ENCODE data around the gene CAMKMT. TPM values are rescaled to one million over a fixed set of nuclear protein-coding genes. Genes with fewer than 3 reads are reported as not detected.

CAMKMT gene
- total and polyA plus RNA-seq, 9 of the 15 experiments (the other 6 are each of a cell fraction or from before 2014, with no cell fraction given) = 1.6 to 15.3 (median 7.4) TPM

DNA sequence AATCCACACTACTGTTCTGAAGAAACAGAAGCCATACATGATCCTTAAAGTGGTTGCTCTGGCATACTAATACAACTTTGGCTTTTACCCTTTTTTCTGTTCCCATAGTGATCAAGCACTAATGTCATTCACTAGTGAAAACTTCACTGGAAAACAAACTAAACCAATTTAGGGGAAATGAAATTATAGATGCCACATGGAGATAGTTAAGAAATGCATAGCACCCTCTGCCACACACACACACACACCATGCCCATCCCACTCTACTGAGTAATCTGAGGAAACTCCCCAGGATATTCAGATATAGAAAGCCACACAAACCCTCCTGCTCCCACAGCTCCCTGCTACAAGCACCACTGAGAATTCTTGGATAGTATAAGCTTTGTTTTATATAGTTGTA, 47.4 kb upstream of the CAMKMT start:
- Histone ChIP-seq H3K4me3 (no peak overlapping the region), H3K9ac (ENCODE audit: insufficient read depth in 1 of 2, low read depth in 2 of 2, low read length in 2 of 2) (no peak overlapping the region), H3K27me3 (ENCODE audit: control insufficient read depth in 2 of 2, insufficient read depth in 2 of 2, low read length in 2 of 2) (no peaks in the 10 kb centered on the region), H3K4me2 (ENCODE audit: insufficient read depth, low read length) (no peak overlapping the region), H3K9me3 (replicated peaks; ENCODE audit: control insufficient read depth, insufficient read depth, low read depth, low read length) (peaks cover 5% of the 10 kb centered on the region), H3K9me1 (ENCODE audit: control insufficient read depth, insufficient read depth, low read length) (no peaks in the 10 kb centered on the region), H2AFZ (ENCODE audit: low read depth, low read length) (no peak overlapping the region), H3K4me1 (replicated peaks in 1 of 2; ENCODE audit: control insufficient read depth in 2 of 2, insufficient read depth in 2 of 2, low read length in 2 of 2) (no peaks in the 10 kb centered on the region), H3K36me3 (ENCODE audit: control insufficient read depth, insufficient read depth, low read length) (peaks cover 15% of the 10 kb centered on the region; the same call in 1 of the 3 replicates), H3K27ac (ENCODE audit: extremely low read depth, low read depth, low read length) (no peak overlapping the region), H4K20me1 (replicated peaks; ENCODE audit: control insufficient read depth, insufficient read depth, low read length) (no peaks in the 10 kb centered on the region), H3K79me2 (ENCODE audit: control insufficient read depth, insufficient read depth, low read length) (no peaks in the 10 kb centered on the region)
- intact Hi-C loops (cut with micrococcal nuclease) = no loop called here
- in situ Hi-C loops (cut with MboI) = no loop called here
- CTCF ChIA-PET (ENCODE audit: low intra/inter-chr PET ratio) = no interaction called here
- FAIRE-seq (no peak), DNase-seq (ENCODE audit: extremely low read depth in 1 of 4, low spot score in 3 of 4) (no peak), ATAC-seq (no peak)
- no TSS peak for BruUV-seq (replicated peaks)
- TF ChIP-seq PTRF (tag; IDR thresholded peaks at IDR 0.05) (no peak), SIN3A (IDR thresholded peaks at IDR 0.05; ENCODE audit: borderline replicate concordance in 2 of 2, control insufficient read depth in 1 of 2, low read depth in 2 of 2, low read length in 2 of 2) (no peak), ZNF184 (CRISPR knock-in tag; IDR thresholded peaks at IDR 0.05) (no peak), SNIP1 (IDR thresholded peaks at IDR 0.05; ENCODE audit: low read depth) (no peak), HDAC3 (IDR thresholded peaks at IDR 0.05; ENCODE audit: borderline replicate concordance, partially characterized antibody) (no peak), DMBX1 (CRISPR knock-in tag; IDR thresholded peaks at IDR 0.05; ENCODE audit: borderline replicate concordance) (no peak), SETDB1 (IDR thresholded peaks at IDR 0.05; ENCODE audit: low read length) (no peak)
- TF ChIP-seq, protein P1, sequence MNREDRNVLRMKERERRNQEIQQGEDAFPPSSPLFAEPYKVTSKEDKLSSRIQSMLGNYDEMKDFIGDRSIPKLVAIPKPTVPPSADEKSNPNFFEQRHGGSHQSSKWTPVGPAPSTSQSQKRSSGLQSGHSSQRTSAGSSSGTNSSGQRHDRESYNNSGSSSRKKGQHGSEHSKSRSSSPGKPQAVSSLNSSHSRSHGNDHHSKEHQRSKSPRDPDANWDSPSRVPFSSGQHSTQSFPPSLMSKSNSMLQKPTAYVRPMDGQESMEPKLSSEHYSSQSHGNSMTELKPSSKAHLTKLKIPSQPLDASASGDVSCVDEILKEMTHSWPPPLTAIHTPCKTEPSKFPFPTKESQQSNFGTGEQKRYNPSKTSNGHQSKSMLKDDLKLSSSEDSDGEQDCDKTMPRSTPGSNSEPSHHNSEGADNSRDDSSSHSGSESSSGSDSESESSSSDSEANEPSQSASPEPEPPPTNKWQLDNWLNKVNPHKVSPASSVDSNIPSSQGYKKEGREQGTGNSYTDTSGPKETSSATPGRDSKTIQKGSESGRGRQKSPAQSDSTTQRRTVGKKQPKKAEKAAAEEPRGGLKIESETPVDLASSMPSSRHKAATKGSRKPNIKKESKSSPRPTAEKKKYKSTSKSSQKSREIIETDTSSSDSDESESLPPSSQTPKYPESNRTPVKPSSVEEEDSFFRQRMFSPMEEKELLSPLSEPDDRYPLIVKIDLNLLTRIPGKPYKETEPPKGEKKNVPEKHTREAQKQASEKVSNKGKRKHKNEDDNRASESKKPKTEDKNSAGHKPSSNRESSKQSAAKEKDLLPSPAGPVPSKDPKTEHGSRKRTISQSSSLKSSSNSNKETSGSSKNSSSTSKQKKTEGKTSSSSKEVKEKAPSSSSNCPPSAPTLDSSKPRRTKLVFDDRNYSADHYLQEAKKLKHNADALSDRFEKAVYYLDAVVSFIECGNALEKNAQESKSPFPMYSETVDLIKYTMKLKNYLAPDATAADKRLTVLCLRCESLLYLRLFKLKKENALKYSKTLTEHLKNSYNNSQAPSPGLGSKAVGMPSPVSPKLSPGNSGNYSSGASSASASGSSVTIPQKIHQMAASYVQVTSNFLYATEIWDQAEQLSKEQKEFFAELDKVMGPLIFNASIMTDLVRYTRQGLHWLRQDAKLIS (CRISPR knock-in tag; IDR thresholded peaks at IDR 0.05) = no peak
- TF ChIP-seq, protein P2, sequence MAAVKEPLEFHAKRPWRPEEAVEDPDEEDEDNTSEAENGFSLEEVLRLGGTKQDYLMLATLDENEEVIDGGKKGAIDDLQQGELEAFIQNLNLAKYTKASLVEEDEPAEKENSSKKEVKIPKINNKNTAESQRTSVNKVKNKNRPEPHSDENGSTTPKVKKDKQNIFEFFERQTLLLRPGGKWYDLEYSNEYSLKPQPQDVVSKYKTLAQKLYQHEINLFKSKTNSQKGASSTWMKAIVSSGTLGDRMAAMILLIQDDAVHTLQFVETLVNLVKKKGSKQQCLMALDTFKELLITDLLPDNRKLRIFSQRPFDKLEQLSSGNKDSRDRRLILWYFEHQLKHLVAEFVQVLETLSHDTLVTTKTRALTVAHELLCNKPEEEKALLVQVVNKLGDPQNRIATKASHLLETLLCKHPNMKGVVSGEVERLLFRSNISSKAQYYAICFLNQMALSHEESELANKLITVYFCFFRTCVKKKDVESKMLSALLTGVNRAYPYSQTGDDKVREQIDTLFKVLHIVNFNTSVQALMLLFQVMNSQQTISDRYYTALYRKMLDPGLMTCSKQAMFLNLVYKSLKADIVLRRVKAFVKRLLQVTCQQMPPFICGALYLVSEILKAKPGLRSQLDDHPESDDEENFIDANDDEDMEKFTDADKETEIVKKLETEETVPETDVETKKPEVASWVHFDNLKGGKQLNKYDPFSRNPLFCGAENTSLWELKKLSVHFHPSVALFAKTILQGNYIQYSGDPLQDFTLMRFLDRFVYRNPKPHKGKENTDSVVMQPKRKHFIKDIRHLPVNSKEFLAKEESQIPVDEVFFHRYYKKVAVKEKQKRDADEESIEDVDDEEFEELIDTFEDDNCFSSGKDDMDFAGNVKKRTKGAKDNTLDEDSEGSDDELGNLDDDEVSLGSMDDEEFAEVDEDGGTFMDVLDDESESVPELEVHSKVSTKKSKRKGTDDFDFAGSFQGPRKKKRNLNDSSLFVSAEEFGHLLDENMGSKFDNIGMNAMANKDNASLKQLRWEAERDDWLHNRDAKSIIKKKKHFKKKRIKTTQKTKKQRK (IDR thresholded peaks at IDR 0.05; ENCODE audit: borderline replicate concordance, low read depth, low read length) = no peak
- TF ChIP-seq, protein P3, sequence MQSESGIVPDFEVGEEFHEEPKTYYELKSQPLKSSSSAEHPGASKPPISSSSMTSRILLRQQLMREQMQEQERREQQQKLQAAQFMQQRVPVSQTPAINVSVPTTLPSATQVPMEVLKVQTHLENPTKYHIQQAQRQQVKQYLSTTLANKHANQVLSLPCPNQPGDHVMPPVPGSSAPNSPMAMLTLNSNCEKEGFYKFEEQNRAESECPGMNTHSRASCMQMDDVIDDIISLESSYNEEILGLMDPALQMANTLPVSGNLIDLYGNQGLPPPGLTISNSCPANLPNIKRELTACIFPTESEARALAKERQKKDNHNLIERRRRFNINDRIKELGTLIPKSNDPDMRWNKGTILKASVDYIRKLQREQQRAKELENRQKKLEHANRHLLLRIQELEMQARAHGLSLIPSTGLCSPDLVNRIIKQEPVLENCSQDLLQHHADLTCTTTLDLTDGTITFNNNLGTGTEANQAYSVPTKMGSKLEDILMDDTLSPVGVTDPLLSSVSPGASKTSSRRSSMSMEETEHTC (IDR thresholded peaks at IDR 0.05) = no peak
- POLR2A ChIA-PET = interaction anchor here (1.1 kb wide), 1 partner anchor 12 kb away, joined by 4 read pairs; no protein-coding TSS in a partner anchor
